ENCODE data around the gene CREBBP. TPM values are rescaled to one million over a fixed set of nuclear protein-coding genes. Genes with fewer than 3 reads are reported as not detected.

CREBBP gene
- total and polyA plus RNA-seq, 4 donors = 16.0 to 155 (median 36.1) TPM

DNA sequence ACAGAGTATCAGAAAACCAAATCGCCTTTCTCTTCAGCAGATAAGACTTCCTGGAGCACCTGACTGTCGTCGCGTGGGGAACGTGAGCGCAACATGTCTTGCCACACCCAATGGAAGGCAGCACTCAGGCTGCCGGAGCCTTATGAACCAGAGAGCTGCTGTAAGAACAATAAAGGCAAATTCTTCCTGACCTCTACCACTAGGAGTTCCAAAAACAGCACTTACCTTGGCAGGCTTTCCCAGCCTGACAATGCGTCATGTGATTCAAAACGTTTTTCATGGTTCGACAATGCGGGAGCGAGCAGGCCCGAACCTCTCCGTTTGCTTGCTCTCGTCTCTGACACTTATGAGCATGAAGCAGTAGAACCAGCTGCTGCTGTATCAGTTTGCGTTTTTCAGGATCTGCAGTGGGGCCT is 87.3 kb downstream of the CREBBP start:
- no peaks in the 10 kb centered on the region for H3K27me3 ChIP-seq (ENCODE audit: control insufficient read depth in 3 of 3, insufficient read depth in 3 of 3, low read length in 2 of 3)
- H3K4me1 ChIP-seq (ENCODE audit: control insufficient read depth in 5 of 5, insufficient read depth in 5 of 5, low read length in 5 of 5) = peaks cover 4 to 11% (median 7%) of the 10 kb centered on the region in 5 donors
- DNase-seq (peak in 1 of 3 donors; percentile 34), ATAC-seq (ENCODE audit: insufficient read depth, low FRiP score) (no peak)
- H3K36me3 ChIP-seq (ENCODE audit: control insufficient read depth in 4 of 4, insufficient read depth in 4 of 4, low read length in 4 of 4) = peaks cover 2 to 34% (median 26%) of the 10 kb centered on the region in 4 donors
- H3K9me3 ChIP-seq (ENCODE audit: control insufficient read depth in 4 of 4, insufficient read depth in 3 of 4, low read length in 3 of 4) = peaks cover 0 to 2% (median 0%) of the 10 kb centered on the region in 4 donors
- no peak overlapping the region for H3K4me3 ChIP-seq
- TF ChIP-seq, protein P1, sequence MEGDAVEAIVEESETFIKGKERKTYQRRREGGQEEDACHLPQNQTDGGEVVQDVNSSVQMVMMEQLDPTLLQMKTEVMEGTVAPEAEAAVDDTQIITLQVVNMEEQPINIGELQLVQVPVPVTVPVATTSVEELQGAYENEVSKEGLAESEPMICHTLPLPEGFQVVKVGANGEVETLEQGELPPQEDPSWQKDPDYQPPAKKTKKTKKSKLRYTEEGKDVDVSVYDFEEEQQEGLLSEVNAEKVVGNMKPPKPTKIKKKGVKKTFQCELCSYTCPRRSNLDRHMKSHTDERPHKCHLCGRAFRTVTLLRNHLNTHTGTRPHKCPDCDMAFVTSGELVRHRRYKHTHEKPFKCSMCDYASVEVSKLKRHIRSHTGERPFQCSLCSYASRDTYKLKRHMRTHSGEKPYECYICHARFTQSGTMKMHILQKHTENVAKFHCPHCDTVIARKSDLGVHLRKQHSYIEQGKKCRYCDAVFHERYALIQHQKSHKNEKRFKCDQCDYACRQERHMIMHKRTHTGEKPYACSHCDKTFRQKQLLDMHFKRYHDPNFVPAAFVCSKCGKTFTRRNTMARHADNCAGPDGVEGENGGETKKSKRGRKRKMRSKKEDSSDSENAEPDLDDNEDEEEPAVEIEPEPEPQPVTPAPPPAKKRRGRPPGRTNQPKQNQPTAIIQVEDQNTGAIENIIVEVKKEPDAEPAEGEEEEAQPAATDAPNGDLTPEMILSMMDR (IDR thresholded peaks at IDR 0.05; ENCODE audit: control extremely low read depth, extremely low read depth) = no peak
- WGBS, 2 donors = 61 to 70% methylated on average over 16 of the region's 16 CpGs
- H3K27ac ChIP-seq (ENCODE audit: low read depth in 1 of 2, low read length in 1 of 2) = peak overlapping the region in 1 of 2 donors; percentile 35
- H3K9ac ChIP-seq (ENCODE audit: insufficient read depth in 1 of 2, low read length in 2 of 2) = no peak overlapping the region

DNA sequence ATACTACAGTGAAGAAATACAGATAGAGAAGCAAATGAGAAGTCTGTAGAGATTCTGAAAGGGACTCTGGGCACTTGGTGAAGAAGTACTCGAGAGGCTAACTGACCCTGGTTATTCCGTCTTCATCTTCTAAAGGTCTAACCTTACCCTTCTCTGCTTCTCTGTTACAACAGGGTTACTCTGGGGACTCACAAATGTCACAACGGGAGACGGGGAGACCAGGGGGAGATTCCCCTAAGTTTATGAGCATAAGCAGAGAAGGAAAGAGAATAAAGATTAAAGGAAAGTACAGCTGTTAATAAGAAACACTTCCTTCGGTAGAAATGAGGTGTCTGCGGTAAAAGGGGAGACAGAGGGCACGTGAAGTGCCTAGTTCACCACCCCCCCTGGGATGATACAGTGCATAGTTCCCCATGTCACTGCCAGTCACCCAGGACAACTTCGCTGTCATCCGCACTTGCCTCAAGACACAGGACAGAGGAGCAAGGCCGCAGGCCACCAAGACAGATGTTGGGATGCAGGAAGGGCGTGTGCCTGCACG is 88.0 kb downstream of the CREBBP start:
- ATAC-seq (ENCODE audit: insufficient read depth, low FRiP score) (no peak), DNase-seq (no peak)
- H3K9ac ChIP-seq (ENCODE audit: insufficient read depth in 1 of 2, low read length in 2 of 2) = no peak overlapping the region
- no peaks in the 10 kb centered on the region for H3K27me3 ChIP-seq (ENCODE audit: control insufficient read depth in 3 of 3, insufficient read depth in 3 of 3, low read length in 2 of 3)
- H3K4me1 ChIP-seq (ENCODE audit: control insufficient read depth in 5 of 5, insufficient read depth in 5 of 5, low read length in 5 of 5) = peaks cover 0 to 11% (median 4%) of the 10 kb centered on the region in 5 donors
- H3K4me3 ChIP-seq = no peak overlapping the region
- TF ChIP-seq, protein P1 (IDR thresholded peaks at IDR 0.05; ENCODE audit: control extremely low read depth, extremely low read depth) = no peak
- H3K27ac ChIP-seq (ENCODE audit: low read depth in 1 of 2, low read length in 1 of 2) = peak overlapping the region in 1 of 2 donors; percentile 35
- WGBS, 2 donors = 90 to 93% methylated on average over 12 of the region's 12 CpGs
- peaks cover 2 to 34% (median 29%) of the 10 kb centered on the region in 4 donors for H3K36me3 ChIP-seq (ENCODE audit: control insufficient read depth in 4 of 4, insufficient read depth in 4 of 4, low read length in 4 of 4)
- peaks cover 0 to 2% (median 0%) of the 10 kb centered on the region in 4 donors for H3K9me3 ChIP-seq (ENCODE audit: control insufficient read depth in 4 of 4, insufficient read depth in 3 of 4, low read length in 3 of 4)

DNA sequence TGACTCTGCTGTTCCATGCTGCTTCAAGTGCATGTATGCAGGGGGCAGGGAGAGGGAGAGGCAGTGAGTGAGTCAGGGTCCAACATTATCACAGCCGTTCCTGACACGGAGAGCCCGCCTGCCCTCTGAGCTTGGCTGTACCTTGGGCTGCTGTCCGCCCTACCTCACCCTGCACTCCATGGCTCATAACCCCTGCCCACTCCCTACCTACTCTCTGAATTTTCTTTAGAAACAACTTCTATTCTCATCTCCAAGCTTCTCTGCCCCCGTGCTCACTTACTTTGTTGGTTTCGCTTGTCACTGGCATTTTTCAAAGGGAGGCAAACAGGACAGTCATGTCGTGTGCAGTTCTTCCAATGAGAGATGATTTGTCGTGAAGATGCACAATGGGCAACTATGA is 88.8 kb downstream of the CREBBP start:
- Histone ChIP-seq H3K4me3 (no peak overlapping the region), H3K36me3 (ENCODE audit: control insufficient read depth in 4 of 4, insufficient read depth in 4 of 4, low read length in 4 of 4) (peaks cover 2 to 34% (median 29%) of the 10 kb centered on the region in 4 donors), H3K9me3 (ENCODE audit: control insufficient read depth in 4 of 4, insufficient read depth in 3 of 4, low read length in 3 of 4) (peaks cover 0 to 2% (median 0%) of the 10 kb centered on the region in 4 donors), H3K9ac (ENCODE audit: insufficient read depth in 1 of 2, low read length in 2 of 2) (no peak overlapping the region), H3K27me3 (ENCODE audit: control insufficient read depth in 3 of 3, insufficient read depth in 3 of 3, low read length in 2 of 3) (no peaks in the 10 kb centered on the region), H3K4me1 (ENCODE audit: control insufficient read depth in 5 of 5, insufficient read depth in 5 of 5, low read length in 5 of 5) (peaks cover 0 to 11% (median 4%) of the 10 kb centered on the region in 5 donors), H3K27ac (ENCODE audit: low read depth in 1 of 2, low read length in 1 of 2) (no peak overlapping the region)
- DNase-seq = no peak
- TF ChIP-seq, protein P1 (IDR thresholded peaks at IDR 0.05; ENCODE audit: control extremely low read depth, extremely low read depth) = no peak
- WGBS, 2 donors = 96 to 97% methylated on average over 8 of the region's 8 CpGs
- ATAC-seq (ENCODE audit: insufficient read depth, low FRiP score) = no peak

All from lung (tissue), 12 donors.